Esophagus squamous epithelium (tissue), 4 donors: ENCODE data around the gene OSCP1.

Experiments
- POLR2A ChIP-seq, 4 donors: fragments of 450-650 bp; IDR thresholded peaks; one replicate each; pipeline ENCODE4 v1.6.1; 2017; ENCODE audit warnings: antibody characterized with exemption in 4 of 4, mild to moderate bottlenecking in 4 of 4, moderate library complexity in 3 of 4
- TF ChIP-seq, protein P1 (sequence below), 6 experiments: fragments of 450-650 bp in 4 of 6; fragments of 200-600 bp in 2 of 6; sonication (generic) in 2 of 6; IDR thresholded peaks; one replicate each; pipeline ENCODE4 v1.5.1; 2016 to 2019; ENCODE audit warnings: antibody characterized with exemption in 6 of 6, mild to moderate bottlenecking in 4 of 6, moderate library complexity in 4 of 6

DNA sequence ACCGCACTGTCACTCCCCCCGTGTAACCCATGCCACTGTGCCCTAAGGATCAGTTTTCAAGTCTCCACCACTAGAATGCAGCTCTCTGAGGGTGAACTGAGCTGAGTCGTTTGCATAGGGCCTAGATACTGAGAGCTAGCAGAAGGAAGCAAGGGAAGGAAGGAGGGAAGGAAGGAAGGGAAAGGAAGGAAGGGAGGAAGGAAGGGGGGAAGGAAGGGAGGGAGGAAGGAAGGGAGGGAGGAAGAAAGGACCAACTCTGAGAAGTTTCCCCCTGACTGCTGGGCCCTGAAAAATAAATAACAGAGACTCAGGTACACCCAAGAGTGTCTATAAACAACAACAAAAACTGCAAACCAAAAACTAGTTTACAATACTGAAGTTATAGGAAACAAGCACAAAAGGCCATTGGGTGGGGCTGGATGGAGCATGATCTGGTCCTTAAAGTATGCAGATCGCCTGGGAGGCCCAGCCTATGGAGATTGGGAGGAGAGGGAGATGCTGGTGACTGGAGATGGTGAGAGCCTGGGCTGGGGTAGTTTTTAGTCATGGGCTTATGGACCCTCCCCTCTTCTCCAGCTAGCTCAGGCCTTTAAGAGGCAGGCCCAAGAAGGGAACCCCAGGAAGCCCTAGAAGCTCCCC lies 15.6 kb upstream of the OSCP1 start:
- TF ChIP-seq POLR2A (IDR thresholded peaks at IDR 0.05), result no peak
- TF ChIP-seq, protein P1, sequence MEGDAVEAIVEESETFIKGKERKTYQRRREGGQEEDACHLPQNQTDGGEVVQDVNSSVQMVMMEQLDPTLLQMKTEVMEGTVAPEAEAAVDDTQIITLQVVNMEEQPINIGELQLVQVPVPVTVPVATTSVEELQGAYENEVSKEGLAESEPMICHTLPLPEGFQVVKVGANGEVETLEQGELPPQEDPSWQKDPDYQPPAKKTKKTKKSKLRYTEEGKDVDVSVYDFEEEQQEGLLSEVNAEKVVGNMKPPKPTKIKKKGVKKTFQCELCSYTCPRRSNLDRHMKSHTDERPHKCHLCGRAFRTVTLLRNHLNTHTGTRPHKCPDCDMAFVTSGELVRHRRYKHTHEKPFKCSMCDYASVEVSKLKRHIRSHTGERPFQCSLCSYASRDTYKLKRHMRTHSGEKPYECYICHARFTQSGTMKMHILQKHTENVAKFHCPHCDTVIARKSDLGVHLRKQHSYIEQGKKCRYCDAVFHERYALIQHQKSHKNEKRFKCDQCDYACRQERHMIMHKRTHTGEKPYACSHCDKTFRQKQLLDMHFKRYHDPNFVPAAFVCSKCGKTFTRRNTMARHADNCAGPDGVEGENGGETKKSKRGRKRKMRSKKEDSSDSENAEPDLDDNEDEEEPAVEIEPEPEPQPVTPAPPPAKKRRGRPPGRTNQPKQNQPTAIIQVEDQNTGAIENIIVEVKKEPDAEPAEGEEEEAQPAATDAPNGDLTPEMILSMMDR (IDR thresholded peaks at IDR 0.05), result no peak
